SK-N-SH (cell line): ENCODE measurements around the gene CACNA1F.

Experiments
- CTCF ChIP-seq: fragments of 200-600 bp; sonication (generic); IDR thresholded peaks from 2 replicates; pipeline ENCODE4 v1.6.1; 2017; ENCODE audit warnings: antibody characterized with exemption, mild to moderate bottlenecking, moderate library complexity
- EP300 ChIP-seq, 2 experiments: IDR thresholded peaks; 2 replicates each; pipeline versions ENCODE4 v1.4.0 to v1.6.1; 2012; ENCODE audit warnings: borderline replicate concordance in 1 of 2, low read depth in 1 of 2, low read length in 1 of 2
- FOSL2 ChIP-seq: IDR thresholded peaks from 2 replicates; pipeline ENCODE4 v1.4.0; 2012; ENCODE audit warnings: low read depth, mild to moderate bottlenecking, moderate library complexity, borderline replicate concordance
- FOXJ3 ChIP-seq: sonication (generic); formaldehyde crosslinking; IDR thresholded peaks from 2 replicates; pipeline ENCODE4 v1.5.1; 2020; ENCODE audit warnings: mild to moderate bottlenecking, missing genetic modification reagents
- FOXM1 ChIP-seq: IDR thresholded peaks from 2 replicates; pipeline ENCODE4 v1.4.0; 2012; ENCODE audit warnings: low read depth, mild to moderate bottlenecking
- GABPA ChIP-seq: IDR thresholded peaks from 2 replicates; pipeline ENCODE4 v1.4.0; 2012; ENCODE audit warnings: low read depth, mild to moderate bottlenecking
- GATA2 ChIP-seq: sonication (generic); formaldehyde crosslinking; IDR thresholded peaks from 2 replicates; pipeline ENCODE4 v1.5.0; 2020; ENCODE audit warnings: mild to moderate bottlenecking, missing genetic modification reagents
- MXI1 ChIP-seq: IDR thresholded peaks from 2 replicates; pipeline ENCODE4 v1.6.1; 2012; ENCODE audit warnings: mild to moderate bottlenecking, low read depth, low read length, improper control_type of control experiment
- SIN3A ChIP-seq: IDR thresholded peaks from 2 replicates; pipeline ENCODE4 v1.6.1; 2012; ENCODE audit warnings: low read depth, mild to moderate bottlenecking, low read length, moderate library complexity, borderline replicate concordance
- YY1 ChIP-seq: IDR thresholded peaks from 2 replicates; pipeline ENCODE4 v1.4.0; 2012; ENCODE audit warnings: low read depth, mild to moderate bottlenecking
- TF ChIP-seq, protein P1 (sequence below): fragments of 150-350 bp; IDR thresholded peaks from 2 replicates; pipeline ENCODE4 v1.6.1; 2016; ENCODE audit warnings: mild to moderate bottlenecking, low read depth, low read length

DNA sequence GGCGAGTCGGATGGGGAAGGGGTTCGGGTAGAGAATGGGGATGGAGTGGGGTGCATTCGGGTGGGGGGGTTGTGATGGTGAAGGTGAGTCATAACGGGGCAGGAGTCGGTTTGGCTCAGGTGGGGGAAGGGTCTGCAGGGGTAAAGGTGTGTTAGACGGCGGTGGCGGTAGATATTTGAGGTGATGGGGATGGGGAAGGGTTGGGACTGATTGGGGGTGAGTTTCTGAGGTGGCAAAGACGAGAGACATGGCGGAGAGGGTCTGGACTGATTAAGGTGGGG is 33.9 kb downstream of the CACNA1F start:
- TF ChIP-seq CTCF: no peak
- no peak for TF ChIP-seq MXI1
- no peak for TF ChIP-seq FOXM1
- no peak for TF ChIP-seq GATA2
- TF ChIP-seq SIN3A: no peak
- TF ChIP-seq YY1: no peak
- no peak for TF ChIP-seq GABPA
- TF ChIP-seq FOSL2: no peak
- TF ChIP-seq FOXJ3 (CRISPR knock-in tag): no peak
- TF ChIP-seq, protein P1, sequence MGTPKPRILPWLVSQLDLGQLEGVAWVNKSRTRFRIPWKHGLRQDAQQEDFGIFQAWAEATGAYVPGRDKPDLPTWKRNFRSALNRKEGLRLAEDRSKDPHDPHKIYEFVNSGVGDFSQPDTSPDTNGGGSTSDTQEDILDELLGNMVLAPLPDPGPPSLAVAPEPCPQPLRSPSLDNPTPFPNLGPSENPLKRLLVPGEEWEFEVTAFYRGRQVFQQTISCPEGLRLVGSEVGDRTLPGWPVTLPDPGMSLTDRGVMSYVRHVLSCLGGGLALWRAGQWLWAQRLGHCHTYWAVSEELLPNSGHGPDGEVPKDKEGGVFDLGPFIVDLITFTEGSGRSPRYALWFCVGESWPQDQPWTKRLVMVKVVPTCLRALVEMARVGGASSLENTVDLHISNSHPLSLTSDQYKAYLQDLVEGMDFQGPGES: no peak
- no peak for TF ChIP-seq EP300 (IDR thresholded peaks at IDR 0.05; ENCODE audit: borderline replicate concordance in 1 of 2, low read depth in 1 of 2, low read length in 1 of 2)
